ENCODE results near the gene PCSK6. TPM values are rescaled to one million over a fixed set of nuclear protein-coding genes. Genes with fewer than 3 reads are reported as not detected.

PCSK6 gene
- total and polyA plus RNA-seq, 2 donors from 2014 or later = 3.8 to 7.3 TPM

- intact Hi-C loops (cut with DNase I) = no loop called here
- FAIRE-seq = no peak
- H3K27me3 ChIP-seq (ENCODE audit: control insufficient read depth, insufficient read depth, low read length) = no peaks in the 10 kb centered on the region
- no peak for DNase-seq
- peaks cover 2 to 20% (median 16%) of the 10 kb centered on the region in 3 donors for H3K4me1 ChIP-seq (ENCODE audit: control insufficient read depth in 2 of 3, insufficient read depth in 2 of 3, low read depth in 1 of 3, low read length in 3 of 3)
- no peak overlapping the region for H3K27ac ChIP-seq (ENCODE audit: low read depth in 2 of 2, low read length in 2 of 2)
- H3K9me3 ChIP-seq (ENCODE audit: control insufficient read depth in 2 of 3, insufficient read depth in 1 of 3, low read length in 3 of 3) = no peaks in the 10 kb centered on the region
- no peaks in the 10 kb centered on the region for H3K36me3 ChIP-seq (ENCODE audit: control insufficient read depth in 2 of 3, insufficient read depth in 3 of 3, low read length in 3 of 3)
- no peak for TF ChIP-seq CTCF (IDR thresholded peaks at IDR 0.05; ENCODE audit: borderline replicate concordance, extremely low read depth, insufficient read depth)
- H3K4me3 ChIP-seq (ENCODE audit: low read length in 3 of 3) = no peak overlapping the region
- H3K9ac ChIP-seq (ENCODE audit: low read length in 3 of 3) = no peak overlapping the region
Measured at GRCh38 chr15:101526442-101526841, 36.9 kb upstream of the PCSK6 start.

- TF ChIP-seq CTCF (IDR thresholded peaks at IDR 0.05; ENCODE audit: borderline replicate concordance, extremely low read depth, insufficient read depth) = no peak
- no peak overlapping the region for H3K27ac ChIP-seq (ENCODE audit: low read depth in 2 of 2, low read length in 2 of 2)
- intact Hi-C loops (cut with DNase I) = no loop called here
- H3K36me3 ChIP-seq (ENCODE audit: control insufficient read depth in 2 of 3, insufficient read depth in 3 of 3, low read length in 3 of 3) = no peaks in the 10 kb centered on the region
- no peaks in the 10 kb centered on the region for H3K9me3 ChIP-seq (ENCODE audit: control insufficient read depth in 2 of 3, insufficient read depth in 1 of 3, low read length in 3 of 3)
- no peak overlapping the region for H3K4me3 ChIP-seq (ENCODE audit: low read length in 3 of 3)
- no peaks in the 10 kb centered on the region for H3K27me3 ChIP-seq (ENCODE audit: control insufficient read depth, insufficient read depth, low read length)
- FAIRE-seq (no peak), DNase-seq (no peak)
- H3K9ac ChIP-seq (ENCODE audit: low read length in 3 of 3) = no peak overlapping the region
- H3K4me1 ChIP-seq (ENCODE audit: control insufficient read depth in 2 of 3, insufficient read depth in 2 of 3, low read depth in 1 of 3, low read length in 3 of 3) = peaks cover 2 to 20% (median 16%) of the 10 kb centered on the region in 3 donors
Measured at GRCh38 chr15:101526021-101526420, 36.5 kb upstream of the PCSK6 start.

- Histone ChIP-seq H3K27me3 (ENCODE audit: control insufficient read depth, insufficient read depth, low read length) (no peaks in the 10 kb centered on the region), H3K9me3 (ENCODE audit: control insufficient read depth in 2 of 3, insufficient read depth in 1 of 3, low read length in 3 of 3) (no peaks in the 10 kb centered on the region), H3K4me1 (ENCODE audit: control insufficient read depth in 2 of 3, insufficient read depth in 2 of 3, low read depth in 1 of 3, low read length in 3 of 3) (peaks cover 2 to 20% (median 16%) of the 10 kb centered on the region in 3 donors), H3K4me3 (ENCODE audit: low read length in 3 of 3) (no peak overlapping the region), H3K36me3 (ENCODE audit: control insufficient read depth in 2 of 3, insufficient read depth in 3 of 3, low read length in 3 of 3) (no peaks in the 10 kb centered on the region), H3K9ac (ENCODE audit: low read length in 3 of 3) (no peak overlapping the region), H3K27ac (ENCODE audit: low read depth in 2 of 2, low read length in 2 of 2) (no peak overlapping the region)
- intact Hi-C loops (cut with DNase I) = no loop called here
- DNase-seq (no peak), FAIRE-seq (no peak)
- no peak for TF ChIP-seq CTCF (IDR thresholded peaks at IDR 0.05; ENCODE audit: borderline replicate concordance, extremely low read depth, insufficient read depth)
Measured at GRCh38 chr15:101525087-101525669, 35.7 kb upstream of the PCSK6 start.

GRCh38 chr15:101523560-101523940, 34.0 kb upstream of the PCSK6 start:
- FAIRE-seq (no peak), DNase-seq (no peak)
- no peak overlapping the region for H3K27ac ChIP-seq (ENCODE audit: low read depth in 2 of 2, low read length in 2 of 2)
- no peak overlapping the region for H3K9ac ChIP-seq (ENCODE audit: low read length in 3 of 3)
- no peaks in the 10 kb centered on the region for H3K36me3 ChIP-seq (ENCODE audit: control insufficient read depth in 2 of 3, insufficient read depth in 3 of 3, low read length in 3 of 3)
- no peak overlapping the region for H3K4me3 ChIP-seq (ENCODE audit: low read length in 3 of 3)
- no peaks in the 10 kb centered on the region for H3K27me3 ChIP-seq (ENCODE audit: control insufficient read depth, insufficient read depth, low read length)
- no peak for TF ChIP-seq CTCF (IDR thresholded peaks at IDR 0.05; ENCODE audit: borderline replicate concordance, extremely low read depth, insufficient read depth)
- intact Hi-C loops (cut with DNase I) = no loop called here
- peaks cover 0 to 11% (median 9%) of the 10 kb centered on the region in 3 donors for H3K4me1 ChIP-seq (ENCODE audit: control insufficient read depth in 2 of 3, insufficient read depth in 2 of 3, low read depth in 1 of 3, low read length in 3 of 3)
- no peaks in the 10 kb centered on the region for H3K9me3 ChIP-seq (ENCODE audit: control insufficient read depth in 2 of 3, insufficient read depth in 1 of 3, low read length in 3 of 3)
